GM18868 (cell line): ENCODE results near the gene ARSI.

Experiments used
- ATAC-seq: cut with Tn5 transposase; IDR thresholded peaks from one replicate; pipeline ENCODE4 v1.9.1; 2021; ENCODE audit warnings: mild to moderate bottlenecking, moderate library complexity; ENCODE audit not compliant: unreplicated experiment

The ARSI gene

GRCh38 chr5:150302301-150303069, at the start of gene ARSI:
TSS of gene ARSI (minus strand) at chr5:150302905. CDS start at chr5:150302373, 532 bp downstream.
- no peak for ATAC-seq

- peak; percentile 59 for ATAC-seq
Observed at GRCh38 chr5:150350524-150351344, 48.0 kb upstream of the ARSI start.

- ATAC-seq, result no peak
Observed at GRCh38 chr5:150349681-150350275, 47.1 kb upstream of the ARSI start.

GRCh38 chr5:150347451-150347850, 44.7 kb upstream of the ARSI start:
- ATAC-seq, result no peak

- no peak for ATAC-seq
Observed at GRCh38 chr5:150347003-150347402, 44.3 kb upstream of the ARSI start.

GRCh38 chr5:150346592-150346991, 43.9 kb upstream of the ARSI start:
- ATAC-seq, result no peak

GRCh38 chr5:150345716-150346115, 43.0 kb upstream of the ARSI start:
- ATAC-seq, result no peak

- ATAC-seq, result no peak
Observed at GRCh38 chr5:150343994-150344631, 41.4 kb upstream of the ARSI start.

- no peak for ATAC-seq
Observed at GRCh38 chr5:150342583-150342982, 39.9 kb upstream of the ARSI start.

GRCh38 chr5:150341989-150342388, 39.3 kb upstream of the ARSI start:
- no peak for ATAC-seq

GRCh38 chr5:150341331-150341730, 38.6 kb upstream of the ARSI start:
- ATAC-seq, result no peak

- ATAC-seq, result no peak
Observed at GRCh38 chr5:150340614-150341255, 38.0 kb upstream of the ARSI start.

GRCh38 chr5:150339841-150340240, 37.1 kb upstream of the ARSI start:
- no peak for ATAC-seq

- no peak for ATAC-seq
Observed at GRCh38 chr5:150339165-150339564, 36.5 kb upstream of the ARSI start.

GRCh38 chr5:150338546-150338945, 35.8 kb upstream of the ARSI start:
- no peak for ATAC-seq

GRCh38 chr5:150335778-150336177, 33.1 kb upstream of the ARSI start:
- ATAC-seq, result no peak

GRCh38 chr5:150333400-150333799, 30.7 kb upstream of the ARSI start:
- ATAC-seq, result no peak

GRCh38 chr5:150329881-150330876, 27.5 kb upstream of the ARSI start:
- ATAC-seq, result no peak

- no peak for ATAC-seq
Observed at GRCh38 chr5:150329038-150329437, 26.3 kb upstream of the ARSI start.

- no peak for ATAC-seq
Observed at GRCh38 chr5:150328515-150328914, 25.8 kb upstream of the ARSI start.
